Panc1 (cell line): ENCODE data around the gene PTDSS2. TPM values are rescaled to one million over a fixed set of nuclear protein-coding genes. Genes with fewer than 3 reads are reported as not detected.
A peak's percentile ranks its signal among the peaks of the same experiment; 100 is the strongest.

Experiments
- ATAC-seq: fragments of 200-7000 bp; cut with Tn5 transposase; 2 replicates; pipeline ENCODE4 v1.9.1; 2020; ENCODE audit warnings: mild to moderate bottlenecking, moderate library complexity
- BruUV-seq: library from RNA; stranded (reverse); fragments of 400-500 nt; replicated peaks from 2 replicates; lab custom pipeline; 2021; lab: Mats Ljungman, UMichigan
- CTCF ChIA-PET: fragments of 300-600 bp; sonication (Branson Sonifier 250); formaldehyde crosslinking; loops from one replicate; lab custom pipeline; 2022; ENCODE audit warnings: antibody characterized with exemption; lab: Charles Lee
- POLR2A ChIA-PET: fragments of 300-600 bp; sonication (Branson Sonifier 250); formaldehyde crosslinking; loops from one replicate; lab custom pipeline; 2022; ENCODE audit warnings: antibody characterized with exemption; lab: Charles Lee
- DNase-seq: peaks from one replicate; pipeline ENCODE4 v3.0.0-alpha.2; 2010; ENCODE audit warnings: low read depth, low spot score
- H3K27ac ChIP-seq: 2 replicates; pipeline ENCODE4 v1.5.1; 2011; ENCODE audit warnings: mild to moderate bottlenecking, low read length, inconsistent platforms
- H3K27me3 ChIP-seq: fragments of 200-500 bp; sonication (Bioruptor generic); 2 replicates; pipeline ENCODE4 v1.6.0; 2014; ENCODE audit warnings: low read length, inconsistent platforms; ENCODE audit not compliant: control insufficient read depth, insufficient read depth
- H3K36me3 ChIP-seq: fragments of 200-500 bp; sonication (Bioruptor generic); 2 replicates; pipeline ENCODE4 v1.5.1; 2014; ENCODE audit warnings: inconsistent platforms, mild to moderate bottlenecking, low read length, moderate library complexity; ENCODE audit not compliant: control insufficient read depth, insufficient read depth
- H3K4me1 ChIP-seq: 2 replicates; pipeline ENCODE4 v1.5.1; 2011; ENCODE audit warnings: inconsistent platforms, mild to moderate bottlenecking, low read length, moderate library complexity; ENCODE audit not compliant: control insufficient read depth, insufficient read depth
- H3K4me3 ChIP-seq, 2 experiments: 2 replicates each; pipeline ENCODE4 v1.5.1; 2011 to 2012; ENCODE audit warnings: low read depth in 2 of 2, low read length in 2 of 2, mild to moderate bottlenecking in 2 of 2, inconsistent platforms in 1 of 2, moderate library complexity in 1 of 2
- H3K9me3 ChIP-seq: fragments of 200-500 bp; sonication (Bioruptor generic); 2 replicates; pipeline ENCODE4 v1.5.1; 2014; ENCODE audit warnings: low read depth, mild to moderate bottlenecking, inconsistent platforms, low read length, moderate library complexity; ENCODE audit not compliant: control insufficient read depth, insufficient read depth
- POLR2AphosphoS5 ChIP-seq: IDR thresholded peaks from 2 replicates; pipeline ENCODE4 v1.6.1; 2012; ENCODE audit warnings: mild to moderate bottlenecking, low read depth, low read length, moderate library complexity
- REST ChIP-seq, 2 experiments: IDR thresholded peaks; 2 replicates each; pipeline ENCODE4 v1.6.1; 2011 to 2012; ENCODE audit warnings: low read depth in 2 of 2, control low read depth in 1 of 2, low read length in 1 of 2, mild to moderate bottlenecking in 1 of 2, moderate library complexity in 1 of 2; ENCODE audit not compliant: insufficient read depth in 1 of 2
- SIN3A ChIP-seq: IDR thresholded peaks from 2 replicates; pipeline ENCODE4 v1.6.1; 2012; ENCODE audit warnings: low read depth, mild to moderate bottlenecking, low read length, moderate library complexity, borderline replicate concordance; ENCODE audit not compliant: insufficient read depth
- TCF7L2 ChIP-seq: IDR thresholded peaks from 2 replicates; pipeline ENCODE4 v1.6.1; 2011; ENCODE audit warnings: mild to moderate bottlenecking, low read depth, low read length, inconsistent platforms
- in situ Hi-C: cut with HindIII; loops from 2 replicates; pipeline ENCODE4 v1.10.0; 2016; ENCODE audit warnings: low sequenced_read_pairs, low pct_unique_long_range_greater_than_20kb
- intact Hi-C: fragments of 100-400 bp; cut with micrococcal nuclease; formaldehyde crosslinking; loops from one replicate; pipeline ENCODE4 v1.10.0; 2022; ENCODE audit not compliant: unreplicated experiment
- total RNA-seq: library from RNA; stranded (reverse); gene quantifications from one replicate; pipeline ENCODE4 v1.2.1, GENCODE V29; 2021; ENCODE audit not compliant: unreplicated experiment
- TF ChIP-seq, protein P1 (sequence below): fragments of 450-650 bp; IDR thresholded peaks from 2 replicates; pipeline ENCODE4 v1.5.1; 2017; ENCODE audit warnings: mild to moderate bottlenecking

Gene PTDSS2
- total RNA-seq, 1 experiment from 2014 or later = 103 TPM

DNA sequence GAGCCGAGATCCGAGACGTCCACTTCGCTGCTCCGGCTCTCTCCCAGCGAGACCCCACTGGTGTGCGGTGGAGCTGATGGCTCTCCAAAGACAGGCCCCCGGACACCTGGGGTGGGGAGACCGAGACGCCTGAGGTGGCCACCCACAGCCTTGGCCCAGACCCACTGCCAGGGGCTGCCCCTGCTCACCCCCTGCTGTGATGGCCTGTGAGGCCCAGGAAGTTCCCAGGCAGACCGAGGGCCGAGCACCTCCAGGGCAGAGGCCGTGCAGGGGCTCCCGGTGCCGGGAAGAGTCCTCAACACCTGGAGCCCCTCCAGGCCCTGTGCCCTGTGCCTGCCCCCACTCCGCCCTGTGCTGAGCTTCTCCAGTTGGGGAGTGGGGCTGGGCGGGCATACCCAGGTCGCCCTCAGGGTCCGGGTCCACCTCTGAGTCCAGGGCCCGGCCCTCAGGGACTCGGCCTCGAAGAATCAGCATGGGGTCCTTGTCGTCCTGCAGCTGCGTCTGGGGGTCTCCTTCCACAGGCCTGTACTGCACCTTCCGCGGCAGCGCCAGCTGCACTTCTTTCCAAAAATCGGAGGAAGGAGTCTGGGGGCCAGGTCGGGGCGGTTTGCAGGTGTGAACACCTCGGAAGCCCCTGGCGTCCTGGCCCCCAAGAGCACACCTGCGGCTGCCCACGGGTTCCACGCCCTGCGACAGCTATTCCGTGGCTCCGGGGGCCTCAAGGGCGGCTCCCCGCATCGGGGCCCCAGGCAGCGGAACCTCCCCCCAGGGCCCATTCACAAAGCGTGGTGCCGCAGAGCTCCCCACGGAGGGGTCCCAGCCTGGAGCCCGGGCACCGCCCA, 43.9 kb upstream of the PTDSS2 start:
- intact Hi-C loops (loop anchor here (5.0 kb wide), 1 partner anchor 41 kb away; no protein-coding TSS in a partner anchor), in situ Hi-C loops (no loop called here)
- H3K4me3 ChIP-seq = peak overlapping the region; percentile 79 to 84
- no peaks in the 10 kb centered on the region for H3K36me3 ChIP-seq
- DNase-seq = no peak
- peaks cover 30% of the 10 kb centered on the region for H3K4me1 ChIP-seq
- no peaks in the 10 kb centered on the region for H3K9me3 ChIP-seq
- ATAC-seq = peak; percentile 13
- CTCF ChIA-PET = interaction anchor here (0.6 to 2.8 kb wide), 3 partner anchors 37 to 46 kb away, joined by 3 to 38 read pairs (median 3); no protein-coding TSS in a partner anchor
- no peaks in the 10 kb centered on the region for H3K27me3 ChIP-seq
- TF ChIP-seq POLR2AphosphoS5 (peak; percentile 35; the same call in 1 of the 2 replicates), SIN3A (0 out of 2 replicates have a peak, but pooled peaks have one; percentile 23), TCF7L2 (no peak), REST (IDR thresholded peaks at IDR 0.05; ENCODE audit: insufficient read depth in 1 of 2, low read depth in 2 of 2, low read length in 1 of 2) (no peak)
- TF ChIP-seq, protein P1, sequence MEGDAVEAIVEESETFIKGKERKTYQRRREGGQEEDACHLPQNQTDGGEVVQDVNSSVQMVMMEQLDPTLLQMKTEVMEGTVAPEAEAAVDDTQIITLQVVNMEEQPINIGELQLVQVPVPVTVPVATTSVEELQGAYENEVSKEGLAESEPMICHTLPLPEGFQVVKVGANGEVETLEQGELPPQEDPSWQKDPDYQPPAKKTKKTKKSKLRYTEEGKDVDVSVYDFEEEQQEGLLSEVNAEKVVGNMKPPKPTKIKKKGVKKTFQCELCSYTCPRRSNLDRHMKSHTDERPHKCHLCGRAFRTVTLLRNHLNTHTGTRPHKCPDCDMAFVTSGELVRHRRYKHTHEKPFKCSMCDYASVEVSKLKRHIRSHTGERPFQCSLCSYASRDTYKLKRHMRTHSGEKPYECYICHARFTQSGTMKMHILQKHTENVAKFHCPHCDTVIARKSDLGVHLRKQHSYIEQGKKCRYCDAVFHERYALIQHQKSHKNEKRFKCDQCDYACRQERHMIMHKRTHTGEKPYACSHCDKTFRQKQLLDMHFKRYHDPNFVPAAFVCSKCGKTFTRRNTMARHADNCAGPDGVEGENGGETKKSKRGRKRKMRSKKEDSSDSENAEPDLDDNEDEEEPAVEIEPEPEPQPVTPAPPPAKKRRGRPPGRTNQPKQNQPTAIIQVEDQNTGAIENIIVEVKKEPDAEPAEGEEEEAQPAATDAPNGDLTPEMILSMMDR = peak; percentile 0; the same call in 1 of the 2 replicates
- POLR2A ChIA-PET = interaction anchor here (0.6 to 1.4 kb wide), 3 partner anchors 10 to 100 kb away, joined by 5 to 8 read pairs (median 5); no protein-coding TSS in a partner anchor
- TSS peak; percentile 100 for BruUV-seq
- H3K27ac ChIP-seq = peak overlapping the region; percentile 85

DNA sequence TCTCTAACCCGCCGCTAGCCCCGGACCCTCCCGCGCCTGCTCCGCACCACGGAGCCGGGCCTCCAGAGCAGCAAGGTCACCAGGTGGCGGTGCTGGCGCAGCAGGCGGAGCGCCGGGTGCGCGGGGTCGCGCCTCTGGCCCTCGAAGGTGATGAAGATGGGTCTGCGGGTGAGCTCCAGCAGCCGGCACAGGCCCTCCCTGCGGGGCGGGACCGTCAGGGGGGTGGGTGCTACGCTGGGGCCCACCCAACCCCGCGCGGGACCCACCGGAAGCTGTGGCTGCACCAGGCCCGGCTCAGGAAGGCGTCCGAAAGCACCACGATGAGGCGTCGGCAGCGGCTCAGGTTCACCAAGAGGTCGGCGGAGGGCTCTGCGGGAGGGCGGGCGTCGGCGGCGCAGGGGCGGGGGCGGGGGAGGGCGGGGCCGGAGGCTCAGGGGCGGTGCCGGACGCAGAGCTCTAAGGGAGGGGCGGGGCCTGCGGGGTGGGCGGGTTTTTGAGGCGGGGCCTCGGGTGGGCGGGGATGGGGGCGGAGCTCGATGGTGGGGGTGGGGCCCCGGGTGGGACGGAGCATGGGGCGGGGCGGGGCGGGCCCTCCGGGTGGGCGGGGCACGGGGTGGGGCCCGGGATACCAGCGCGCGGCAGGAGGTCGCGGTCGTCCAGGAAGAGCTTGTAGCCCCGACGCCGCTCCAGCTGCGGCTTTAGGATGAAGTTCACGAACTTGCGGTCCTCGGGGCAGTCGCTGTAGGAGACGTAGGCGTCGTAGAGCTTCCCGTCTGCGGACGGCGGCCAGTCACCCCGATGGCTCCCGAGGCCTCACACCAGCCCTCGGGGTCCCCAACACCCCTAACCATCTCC, 43.1 kb upstream of the PTDSS2 start:
- DNase-seq (no peak), ATAC-seq (peak; percentile 79)
- Histone ChIP-seq H3K4me1 (peaks cover 30% of the 10 kb centered on the region), H3K27ac (peak overlapping the region; percentile 85), H3K36me3 (no peaks in the 10 kb centered on the region), H3K9me3 (no peaks in the 10 kb centered on the region), H3K4me3 (peak overlapping the region; percentile 79 to 84), H3K27me3 (no peaks in the 10 kb centered on the region)
- BruUV-seq = no TSS peak
- ChIA-PET POLR2A (interaction anchor here (0.6 to 1.4 kb wide), 6 partner anchors 8 to 1182 kb away, joined by 3 to 15 read pairs (median 6); no protein-coding TSS in a partner anchor), CTCF (interaction anchor here (0.5 to 2.8 kb wide), 13 partner anchors 10 to 184 kb away, joined by 3 to 38 read pairs (median 3); partner anchors contain the start of gene PGGHG)
- in situ Hi-C loops (no loop called here), intact Hi-C loops (loop anchor here (5.0 kb wide), 1 partner anchor 40 kb away; no protein-coding TSS in a partner anchor)
- TF ChIP-seq POLR2AphosphoS5 (peak; percentile 59; the same call in 1 of the 2 replicates), TCF7L2 (no peak)
- TF ChIP-seq, protein P1 = peak; percentile 68; the same call in 1 of the 2 replicates
